Activated T-cell treated with anti-CD3 and anti-CD28 coated beads, Interleukin-2, amount 50 U/mL, for 48 hours (primary cell): Measurements from ENCODE around the gene RSBN1L.

Source experiments
- DNase-seq, 2 experiments: peaks; one replicate each; pipeline ENCODE4 v3.0.0-alpha.2; 2020

The RSBN1L gene

GRCh38 chr7:77734659-77735421 is 38.6 kb downstream of the RSBN1L start:
- DNase-seq: no peak

- DNase-seq: no peak
These were observed 39.2 kb downstream of the RSBN1L start for GRCh38 chr7:77735457-77735856.

- DNase-seq: no peak
These were observed 40.7 kb downstream of the RSBN1L start for GRCh38 chr7:77736991-77737390.

- no peak for DNase-seq
These were observed 42.1 kb downstream of the RSBN1L start for GRCh38 chr7:77738382-77738781.

GRCh38 chr7:77738871-77739270 is 42.6 kb downstream of the RSBN1L start:
- DNase-seq: no peak

- DNase-seq: no peak
These were observed 44.0 kb downstream of the RSBN1L start for GRCh38 chr7:77740257-77740656.

GRCh38 chr7:77743518-77743917 is 47.3 kb downstream of the RSBN1L start:
- no peak for DNase-seq

GRCh38 chr7:77745746-77746145 is 49.5 kb downstream of the RSBN1L start:
- no peak for DNase-seq

- no peak for DNase-seq
These were observed 50.0 kb downstream of the RSBN1L start for GRCh38 chr7:77746164-77746823.

GRCh38 chr7:77746824-77747165 is 50.5 kb downstream of the RSBN1L start:
- DNase-seq: no peak

- no peak for DNase-seq
These were observed 50.9 kb downstream of the RSBN1L start for GRCh38 chr7:77747178-77747577.

- DNase-seq: no peak
These were observed 51.5 kb downstream of the RSBN1L start for GRCh38 chr7:77747718-77748117.

GRCh38 chr7:77752016-77752415 is 55.8 kb downstream of the RSBN1L start:
- no peak for DNase-seq

GRCh38 chr7:77753173-77753572 is 56.9 kb downstream of the RSBN1L start:
- DNase-seq: no peak

GRCh38 chr7:77757589-77757988 is 61.3 kb downstream of the RSBN1L start:
- DNase-seq: no peak

- peak; percentile 66 to 69 for DNase-seq
These were observed 63.1 kb downstream of the RSBN1L start for GRCh38 chr7:77759294-77759889.

- no peak for DNase-seq
These were observed 64.7 kb downstream of the RSBN1L start for GRCh38 chr7:77760809-77761453.

GRCh38 chr7:77765481-77765880 is 69.2 kb downstream of the RSBN1L start:
- no peak for DNase-seq

- no peak for DNase-seq
These were observed 69.9 kb downstream of the RSBN1L start for GRCh38 chr7:77765906-77766800.

- no peak for DNase-seq
These were observed 70.7 kb downstream of the RSBN1L start for GRCh38 chr7:77766801-77767605.

GRCh38 chr7:77770316-77770715 is 74.1 kb downstream of the RSBN1L start:
- no peak for DNase-seq

GRCh38 chr7:77771901-77772300 is 75.6 kb downstream of the RSBN1L start:
- DNase-seq: no peak
